ENCODE data around the gene XIAP.

XIAP gene

DNA sequence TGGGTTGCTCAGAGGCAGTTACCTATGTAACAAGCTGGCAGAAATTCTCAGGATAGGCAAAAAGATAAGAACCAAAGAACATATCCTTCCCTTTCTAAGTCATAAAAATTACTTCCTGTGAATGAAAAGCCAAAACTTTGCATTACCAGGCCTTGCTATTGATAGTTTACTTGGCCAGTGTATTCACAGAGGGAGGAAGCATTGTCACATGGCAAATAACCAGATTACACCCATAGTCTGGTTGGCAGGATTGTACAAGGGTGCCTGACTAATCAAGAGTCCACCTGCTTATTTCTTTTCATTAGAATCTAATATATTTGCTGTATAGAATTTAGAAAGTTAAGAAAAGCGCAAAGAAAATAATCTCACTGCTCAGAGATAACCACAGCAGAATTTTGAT is 14.1 kb downstream of the XIAP start:
- no peak overlapping the region for H3K4me3 ChIP-seq (ENCODE audit: low read length)
- H3K9me2 ChIP-seq (replicated peaks; ENCODE audit: insufficient read depth, low read length), result no peaks in the 10 kb centered on the region
- no peak for DNase-seq
- no peak overlapping the region for H2AFZ ChIP-seq (ENCODE audit: low read length)
- peaks cover 47% of the 10 kb centered on the region for H3K79me2 ChIP-seq (ENCODE audit: low read length)
- peaks cover 12% of the 10 kb centered on the region for H3F3A ChIP-seq (ENCODE audit: insufficient read depth, low read length)
- H4K20me1 ChIP-seq (ENCODE audit: insufficient read depth, low read length), result no peaks in the 10 kb centered on the region
- H3K9me3 ChIP-seq (replicated peaks; ENCODE audit: insufficient read depth, low read length), result no peaks in the 10 kb centered on the region
- no peak overlapping the region for H3K27ac ChIP-seq (ENCODE audit: low read length)
- no peak for TF ChIP-seq EZH2 (optimal IDR thresholded peaks at IDR 0.05; ENCODE audit: low read depth, low read length)
- H3K27me3 ChIP-seq (replicated peaks; ENCODE audit: insufficient read depth, low read length), result no peaks in the 10 kb centered on the region
- H3K36me3 ChIP-seq (replicated peaks; ENCODE audit: insufficient read depth, low read length), result no peaks in the 10 kb centered on the region
- no peak overlapping the region for H3K9ac ChIP-seq (ENCODE audit: low read length)
- no peak overlapping the region for H3K4me2 ChIP-seq (ENCODE audit: low read depth, low read length)
- peaks cover 5% of the 10 kb centered on the region for H3K4me1 ChIP-seq (ENCODE audit: low read length)

DNA sequence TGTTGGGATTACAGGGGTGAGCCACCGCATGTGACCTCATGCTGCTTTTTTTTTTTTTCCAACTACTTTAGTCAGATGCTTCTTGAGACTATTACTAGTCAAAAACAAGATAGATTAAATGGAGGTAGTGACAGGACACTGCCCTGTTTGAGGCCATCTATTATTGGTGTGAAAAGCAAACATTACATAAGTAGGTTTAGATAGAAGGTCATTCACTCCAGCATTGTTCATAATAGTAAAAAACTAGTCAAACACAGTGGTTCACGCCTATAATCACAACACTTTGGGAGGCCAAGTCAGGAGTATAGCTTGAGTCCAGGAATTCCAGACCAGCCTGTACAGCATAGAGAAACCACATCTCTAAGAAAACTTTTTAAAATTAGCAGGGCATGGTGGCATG is 16.3 kb downstream of the XIAP start:
- no peaks in the 10 kb centered on the region for H3K27me3 ChIP-seq (replicated peaks; ENCODE audit: insufficient read depth, low read length)
- TF ChIP-seq EZH2 (optimal IDR thresholded peaks at IDR 0.05; ENCODE audit: low read depth, low read length) (no peak), EZH2phosphoT487 (IDR thresholded peaks at IDR 0.05; ENCODE audit: low read length) (no peak)
- TF ChIP-seq, protein P1, sequence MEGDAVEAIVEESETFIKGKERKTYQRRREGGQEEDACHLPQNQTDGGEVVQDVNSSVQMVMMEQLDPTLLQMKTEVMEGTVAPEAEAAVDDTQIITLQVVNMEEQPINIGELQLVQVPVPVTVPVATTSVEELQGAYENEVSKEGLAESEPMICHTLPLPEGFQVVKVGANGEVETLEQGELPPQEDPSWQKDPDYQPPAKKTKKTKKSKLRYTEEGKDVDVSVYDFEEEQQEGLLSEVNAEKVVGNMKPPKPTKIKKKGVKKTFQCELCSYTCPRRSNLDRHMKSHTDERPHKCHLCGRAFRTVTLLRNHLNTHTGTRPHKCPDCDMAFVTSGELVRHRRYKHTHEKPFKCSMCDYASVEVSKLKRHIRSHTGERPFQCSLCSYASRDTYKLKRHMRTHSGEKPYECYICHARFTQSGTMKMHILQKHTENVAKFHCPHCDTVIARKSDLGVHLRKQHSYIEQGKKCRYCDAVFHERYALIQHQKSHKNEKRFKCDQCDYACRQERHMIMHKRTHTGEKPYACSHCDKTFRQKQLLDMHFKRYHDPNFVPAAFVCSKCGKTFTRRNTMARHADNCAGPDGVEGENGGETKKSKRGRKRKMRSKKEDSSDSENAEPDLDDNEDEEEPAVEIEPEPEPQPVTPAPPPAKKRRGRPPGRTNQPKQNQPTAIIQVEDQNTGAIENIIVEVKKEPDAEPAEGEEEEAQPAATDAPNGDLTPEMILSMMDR (IDR thresholded peaks at IDR 0.05; ENCODE audit: low read length), result no peak
- no peak overlapping the region for H2AFZ ChIP-seq (ENCODE audit: low read length)
- no peaks in the 10 kb centered on the region for H4K20me1 ChIP-seq (ENCODE audit: insufficient read depth, low read length)
- H3F3A ChIP-seq (ENCODE audit: insufficient read depth, low read length), result peaks cover 13% of the 10 kb centered on the region
- H3K4me1 ChIP-seq (ENCODE audit: low read length), result peaks cover 7% of the 10 kb centered on the region
- no peaks in the 10 kb centered on the region for H3K9me2 ChIP-seq (replicated peaks; ENCODE audit: insufficient read depth, low read length)
- H3K4me3 ChIP-seq (ENCODE audit: low read length), result no peak overlapping the region
- no peak overlapping the region for H3K4me2 ChIP-seq (ENCODE audit: low read depth, low read length)
- no peak overlapping the region for H3K9ac ChIP-seq (ENCODE audit: low read length)
- no peaks in the 10 kb centered on the region for H3K9me3 ChIP-seq (replicated peaks; ENCODE audit: insufficient read depth, low read length)
- H3K79me2 ChIP-seq (ENCODE audit: low read length), result peaks cover 38% of the 10 kb centered on the region
- no peaks in the 10 kb centered on the region for H3K36me3 ChIP-seq (replicated peaks; ENCODE audit: insufficient read depth, low read length)
- no peak overlapping the region for H3K27ac ChIP-seq (ENCODE audit: low read length)
- no peak for DNase-seq

DNA sequence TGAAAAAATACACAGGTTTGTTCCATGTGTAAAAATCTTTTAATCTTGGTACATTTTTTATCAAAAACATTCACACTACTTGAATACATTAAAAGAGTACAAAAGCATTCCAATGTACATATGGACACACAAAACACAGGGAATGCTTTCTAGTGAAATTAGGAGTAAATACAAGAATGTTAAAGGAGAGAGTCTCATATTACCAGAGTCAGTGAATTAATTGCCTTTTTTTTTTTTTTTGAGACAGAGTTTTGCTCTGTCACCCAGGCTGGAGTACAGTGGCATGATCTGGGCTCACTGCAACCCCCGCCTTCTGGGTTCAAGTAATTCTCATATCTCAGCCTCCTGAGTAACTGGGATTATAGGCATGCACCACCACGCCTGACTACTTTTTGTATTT is 17.0 kb downstream of the XIAP start:
- no peak overlapping the region for H2AFZ ChIP-seq (ENCODE audit: low read length)

DNA sequence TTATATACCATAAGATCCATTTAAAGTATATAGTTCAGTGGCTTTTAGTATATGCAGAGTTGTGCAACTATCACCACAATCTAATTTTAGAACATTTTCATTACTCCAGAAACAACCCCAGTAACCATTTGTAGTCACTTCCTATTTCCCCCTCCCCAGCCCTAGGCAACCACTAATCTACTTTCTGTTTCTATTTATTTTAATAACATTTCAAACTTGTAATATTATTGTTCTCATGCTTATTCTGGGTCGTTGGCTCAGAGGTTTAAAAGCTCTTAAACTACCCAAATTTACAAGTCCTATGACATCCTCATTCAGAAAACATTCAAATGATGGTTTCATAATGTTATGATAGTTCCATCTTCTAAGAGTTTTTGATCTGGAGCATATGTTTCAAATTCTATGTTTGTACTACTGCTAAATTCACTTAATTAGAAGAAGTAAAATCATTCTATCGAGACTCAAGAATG is 18.4 kb downstream of the XIAP start:
- Histone ChIP-seq H3K27ac (ENCODE audit: low read length) (peak overlapping the region; percentile 49; the same call in 1 of the 2 replicates), H3K4me3 (ENCODE audit: low read length) (peak overlapping the region; percentile 30; the same call in 1 of the 2 replicates), H2AFZ (ENCODE audit: low read length) (no peak overlapping the region), H3K4me1 (ENCODE audit: low read length) (peaks cover 7% of the 10 kb centered on the region), H3K9me3 (replicated peaks; ENCODE audit: insufficient read depth, low read length) (no peaks in the 10 kb centered on the region), H3F3A (ENCODE audit: insufficient read depth, low read length) (peaks cover 13% of the 10 kb centered on the region), H3K27me3 (replicated peaks; ENCODE audit: insufficient read depth, low read length) (no peaks in the 10 kb centered on the region), H3K9ac (ENCODE audit: low read length) (no peak overlapping the region), H3K79me2 (ENCODE audit: low read length) (peaks cover 33% of the 10 kb centered on the region), H4K20me1 (ENCODE audit: insufficient read depth, low read length) (no peaks in the 10 kb centered on the region), H3K36me3 (replicated peaks; ENCODE audit: insufficient read depth, low read length) (no peaks in the 10 kb centered on the region), H3K4me2 (ENCODE audit: low read depth, low read length) (peak overlapping the region; percentile 58), H3K9me2 (replicated peaks; ENCODE audit: insufficient read depth, low read length) (no peaks in the 10 kb centered on the region)
- DNase-seq, result peak; percentile 75
- TF ChIP-seq EZH2 (optimal IDR thresholded peaks at IDR 0.05; ENCODE audit: low read depth, low read length) (no peak), EZH2phosphoT487 (IDR thresholded peaks at IDR 0.05; ENCODE audit: low read length) (no peak)
- TF ChIP-seq, protein P1 (IDR thresholded peaks at IDR 0.05; ENCODE audit: low read length), result no peak

More for the DNA sequence above, 17.0 kb downstream of the XIAP start:
- TF ChIP-seq EZH2phosphoT487 (IDR thresholded peaks at IDR 0.05; ENCODE audit: low read length), result no peak
- Histone ChIP-seq H3K4me3 (ENCODE audit: low read length) (no peak overlapping the region), H3K9me2 (replicated peaks; ENCODE audit: insufficient read depth, low read length) (no peaks in the 10 kb centered on the region), H3K9ac (ENCODE audit: low read length) (no peak overlapping the region), H3K79me2 (ENCODE audit: low read length) (peaks cover 35% of the 10 kb centered on the region), H3K4me1 (ENCODE audit: low read length) (peaks cover 7% of the 10 kb centered on the region), H3K27me3 (replicated peaks; ENCODE audit: insufficient read depth, low read length) (no peaks in the 10 kb centered on the region), H3F3A (ENCODE audit: insufficient read depth, low read length) (peaks cover 13% of the 10 kb centered on the region), H4K20me1 (ENCODE audit: insufficient read depth, low read length) (no peaks in the 10 kb centered on the region), H3K9me3 (replicated peaks; ENCODE audit: insufficient read depth, low read length) (no peaks in the 10 kb centered on the region), H3K27ac (ENCODE audit: low read length) (no peak overlapping the region), H3K36me3 (replicated peaks; ENCODE audit: insufficient read depth, low read length) (no peaks in the 10 kb centered on the region), H3K4me2 (ENCODE audit: low read depth, low read length) (no peak overlapping the region)
- DNase-seq, result no peak
